HepG2 (cell line): ENCODE data around the gene TCN2. TPM values are rescaled to one million over a fixed set of nuclear protein-coding genes. Genes with fewer than 3 reads are reported as not detected.

Experiments used
- CC2D1A ChIP-seq: sonication (generic); formaldehyde crosslinking; IDR thresholded peaks from 2 replicates; pipeline ENCODE4 v1.8.1; 2023; ENCODE audit warnings: mild to moderate bottlenecking, missing genetic modification reagents
- HHEX ChIP-seq: IDR thresholded peaks from 2 replicates; pipeline ENCODE4 v1.6.1; 2016; ENCODE audit warnings: control low read depth
- IRF2 ChIP-seq: IDR thresholded peaks from 2 replicates; pipeline ENCODE4 v1.6.1; 2018; ENCODE audit warnings: missing genetic modification reagents, missing compliant biosample characterization
- ISL2 ChIP-seq: sonication (generic); formaldehyde crosslinking; IDR thresholded peaks from 2 replicates; pipeline ENCODE4 v1.5.0; 2020; ENCODE audit warnings: missing genetic modification reagents
- KDM2A ChIP-seq: sonication (generic); formaldehyde crosslinking; IDR thresholded peaks from 2 replicates; pipeline ENCODE4 v1.4.0; 2020; ENCODE audit warnings: low read depth, missing genetic modification reagents, borderline replicate concordance
- MAF1 ChIP-seq: sonication (generic); formaldehyde crosslinking; IDR thresholded peaks from 2 replicates; pipeline ENCODE4 v1.5.0; 2020; ENCODE audit warnings: missing genetic modification reagents, borderline replicate concordance
- NR2F6 ChIP-seq, 2 experiments: IDR thresholded peaks; 2 replicates each; pipeline ENCODE4 v1.6.1; 2016; ENCODE audit warnings: antibody characterized with exemption in 1 of 2, mild to moderate bottlenecking in 1 of 2
- NRL ChIP-seq: sonication (generic); formaldehyde crosslinking; IDR thresholded peaks from 2 replicates; pipeline ENCODE4 v1.5.0; 2020; ENCODE audit warnings: missing genetic modification reagents, mild to moderate bottlenecking, moderate library complexity, borderline replicate concordance
- SAP130 ChIP-seq: IDR thresholded peaks from 2 replicates; pipeline ENCODE4 v1.6.1; 2016; ENCODE audit warnings: low read depth
- SIX1 ChIP-seq: sonication (generic); formaldehyde crosslinking; IDR thresholded peaks from 2 replicates; pipeline ENCODE4 v1.4.0; 2020; ENCODE audit warnings: missing genetic modification reagents, borderline replicate concordance
- SP140L ChIP-seq: sonication (generic); formaldehyde crosslinking; IDR thresholded peaks from 2 replicates; pipeline ENCODE4 v1.4.0; 2020; ENCODE audit warnings: missing genetic modification reagents, borderline replicate concordance
- TAF1 ChIP-seq: sonication (generic); formaldehyde crosslinking; IDR thresholded peaks from 2 replicates; pipeline ENCODE4 v1.4.0; 2020; ENCODE audit warnings: missing genetic modification reagents
- ZNF264 ChIP-seq: sonication (generic); formaldehyde crosslinking; IDR thresholded peaks from 2 replicates; pipeline ENCODE4 v1.4.0; 2020; ENCODE audit warnings: missing genetic modification reagents
- ZNF33B ChIP-seq: sonication (generic); formaldehyde crosslinking; IDR thresholded peaks from 2 replicates; pipeline ENCODE4 v1.5.1; 2020; ENCODE audit warnings: mild to moderate bottlenecking, missing genetic modification reagents
- ZNF563 ChIP-seq: sonication (generic); formaldehyde crosslinking; IDR thresholded peaks from 2 replicates; pipeline ENCODE4 v1.8.0; 2022; ENCODE audit warnings: mild to moderate bottlenecking, moderate library complexity, missing genetic modification reagents
- polyA plus RNA-seq, 8 experiments: library from polyadenylated mRNA; depleted of rRNA in 3 of 8; stranded (reverse) in 7 of 8; unstranded in 1 of 8; fragments of >200 nt; fragmentation: Illumina TruSeq in 4 of 8; extraction: Trizol in 4 of 8; gene quantifications; 2 replicates each; pipeline versions ENCODE4 v1.2.1 to v1.2.3, GENCODE V29; 2011 to 2016; ENCODE audit warnings: low read depth in 4 of 8, missing spikeins in 1 of 8, mixed read lengths in 1 of 8; ENCODE audit not compliant: insufficient read depth in 1 of 8
- total RNA-seq, 5 experiments: library from RNA; depleted of rRNA; stranded (reverse); fragments of >200 nt; fragmentation: Illumina TruSeq; extraction: Trizol; gene quantifications; 2 replicates each; pipeline ENCODE4 v1.2.3, GENCODE V29; 2016; ENCODE audit warnings: low read depth in 1 of 5
- TF ChIP-seq, protein P1 (sequence below): fragments of 450-650 bp; IDR thresholded peaks from 2 replicates; pipeline ENCODE4 v1.6.1; 2016
- TF ChIP-seq, protein P2 (sequence below): sonication (generic); formaldehyde crosslinking; IDR thresholded peaks from 2 replicates; pipeline ENCODE4 v1.5.0; 2020; ENCODE audit warnings: missing genetic modification reagents, mild to moderate bottlenecking, borderline replicate concordance
- TF ChIP-seq, protein P3 (sequence below): sonication (generic); formaldehyde crosslinking; conservative IDR thresholded peaks from 2 replicates; pipeline ENCODE4 v1.8.1; 2023; ENCODE audit warnings: missing genetic modification reagents
- TF ChIP-seq, protein P4 (sequence below): sonication (generic); formaldehyde crosslinking; conservative IDR thresholded peaks from 2 replicates; pipeline ENCODE4 v1.4.0; 2020; ENCODE audit warnings: mild to moderate bottlenecking, missing genetic modification reagents, moderate library complexity
- TF ChIP-seq, protein P5 (sequence below): IDR thresholded peaks from 2 replicates; pipeline ENCODE4 v1.6.1; 2016; ENCODE audit warnings: low read depth
- TF ChIP-seq, protein P6 (sequence below): sonication (generic); formaldehyde crosslinking; IDR thresholded peaks from 2 replicates; pipeline ENCODE4 v1.4.0; 2020; ENCODE audit warnings: missing genetic modification reagents

Gene TCN2
- total and polyA plus RNA-seq, 2 of the 13 experiments (the other 11 are each of a cell fraction or from before 2014, with no cell fraction given) = 0.29 to 0.31 TPM

DNA sequence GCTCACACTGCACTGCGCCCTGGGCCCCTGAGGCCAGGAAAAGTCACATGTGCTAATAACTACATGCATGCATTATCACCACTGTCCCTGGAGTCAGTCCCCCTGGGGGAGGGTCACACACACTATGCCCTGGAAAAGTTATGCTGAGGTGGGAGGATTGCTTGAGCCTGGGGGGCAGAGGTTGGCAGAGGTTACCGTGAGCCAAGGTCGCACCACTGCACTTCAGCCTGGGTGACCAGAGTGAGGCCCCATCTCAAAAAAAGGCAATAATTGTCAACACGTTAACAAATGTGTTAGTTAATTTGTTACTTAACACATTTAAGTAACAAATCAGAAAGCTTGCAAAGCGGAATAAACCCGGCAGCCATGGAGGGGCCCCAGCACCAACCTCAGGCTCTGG lies 47.1 kb upstream of the TCN2 start (continued):
- TF ChIP-seq SAP130 (peak; percentile 38; the same call in 1 of the 2 replicates), ZNF264 (no peak), NRL (CRISPR knock-in tag) (no peak), ZNF563 (CRISPR knock-in tag) (no peak), ISL2 (no peak), CC2D1A (no peak), TAF1 (CRISPR knock-in tag) (no peak), NR2F6 (IDR thresholded peaks at IDR 0.05) (0 out of 2 replicates have a peak, but pooled peaks have one; percentile 48), NR2F6 (CRISPR knock-in tag; IDR thresholded peaks at IDR 0.05) (peak; percentile 48; the same call in 1 of the 2 replicates), IRF2 (0 out of 2 replicates have a peak, but pooled peaks have one; percentile 30), SP140L (CRISPR knock-in tag) (no peak), HHEX (CRISPR knock-in tag) (no peak), SIX1 (CRISPR knock-in tag) (no peak), ZNF33B (0 out of 2 replicates have a peak, but pooled peaks have one; percentile 39), KDM2A (no peak), MAF1 (CRISPR knock-in tag) (no peak)
- TF ChIP-seq, protein P1, sequence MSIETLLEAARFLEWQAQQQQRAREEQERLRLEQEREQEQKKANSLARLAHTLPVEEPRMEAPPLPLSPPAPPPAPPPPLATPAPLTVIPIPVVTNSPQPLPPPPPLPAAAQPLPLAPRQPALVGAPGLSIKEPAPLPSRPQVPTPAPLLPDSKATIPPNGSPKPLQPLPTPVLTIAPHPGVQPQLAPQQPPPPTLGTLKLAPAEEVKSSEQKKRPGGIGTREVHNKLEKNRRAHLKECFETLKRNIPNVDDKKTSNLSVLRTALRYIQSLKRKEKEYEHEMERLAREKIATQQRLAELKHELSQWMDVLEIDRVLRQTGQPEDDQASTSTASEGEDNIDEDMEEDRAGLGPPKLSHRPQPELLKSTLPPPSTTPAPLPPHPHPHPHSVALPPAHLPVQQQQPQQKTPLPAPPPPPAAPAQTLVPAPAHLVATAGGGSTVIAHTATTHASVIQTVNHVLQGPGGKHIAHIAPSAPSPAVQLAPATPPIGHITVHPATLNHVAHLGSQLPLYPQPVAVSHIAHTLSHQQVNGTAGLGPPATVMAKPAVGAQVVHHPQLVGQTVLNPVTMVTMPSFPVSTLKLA = no peak
- TF ChIP-seq, protein P2, sequence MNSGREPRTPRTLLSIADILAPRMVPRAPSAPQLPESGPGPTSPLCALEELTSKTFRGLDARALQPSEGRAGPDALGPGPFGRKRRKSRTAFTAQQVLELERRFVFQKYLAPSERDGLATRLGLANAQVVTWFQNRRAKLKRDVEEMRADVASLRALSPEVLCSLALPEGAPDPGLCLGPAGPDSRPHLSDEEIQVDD (CRISPR knock-in tag) = no peak
- TF ChIP-seq, protein P3, sequence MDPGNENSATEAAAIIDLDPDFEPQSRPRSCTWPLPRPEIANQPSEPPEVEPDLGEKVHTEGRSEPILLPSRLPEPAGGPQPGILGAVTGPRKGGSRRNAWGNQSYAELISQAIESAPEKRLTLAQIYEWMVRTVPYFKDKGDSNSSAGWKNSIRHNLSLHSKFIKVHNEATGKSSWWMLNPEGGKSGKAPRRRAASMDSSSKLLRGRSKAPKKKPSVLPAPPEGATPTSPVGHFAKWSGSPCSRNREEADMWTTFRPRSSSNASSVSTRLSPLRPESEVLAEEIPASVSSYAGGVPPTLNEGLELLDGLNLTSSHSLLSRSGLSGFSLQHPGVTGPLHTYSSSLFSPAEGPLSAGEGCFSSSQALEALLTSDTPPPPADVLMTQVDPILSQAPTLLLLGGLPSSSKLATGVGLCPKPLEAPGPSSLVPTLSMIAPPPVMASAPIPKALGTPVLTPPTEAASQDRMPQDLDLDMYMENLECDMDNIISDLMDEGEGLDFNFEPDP = 0 out of 2 replicates have a peak, but pooled peaks have one; percentile 83
- TF ChIP-seq, protein P4, sequence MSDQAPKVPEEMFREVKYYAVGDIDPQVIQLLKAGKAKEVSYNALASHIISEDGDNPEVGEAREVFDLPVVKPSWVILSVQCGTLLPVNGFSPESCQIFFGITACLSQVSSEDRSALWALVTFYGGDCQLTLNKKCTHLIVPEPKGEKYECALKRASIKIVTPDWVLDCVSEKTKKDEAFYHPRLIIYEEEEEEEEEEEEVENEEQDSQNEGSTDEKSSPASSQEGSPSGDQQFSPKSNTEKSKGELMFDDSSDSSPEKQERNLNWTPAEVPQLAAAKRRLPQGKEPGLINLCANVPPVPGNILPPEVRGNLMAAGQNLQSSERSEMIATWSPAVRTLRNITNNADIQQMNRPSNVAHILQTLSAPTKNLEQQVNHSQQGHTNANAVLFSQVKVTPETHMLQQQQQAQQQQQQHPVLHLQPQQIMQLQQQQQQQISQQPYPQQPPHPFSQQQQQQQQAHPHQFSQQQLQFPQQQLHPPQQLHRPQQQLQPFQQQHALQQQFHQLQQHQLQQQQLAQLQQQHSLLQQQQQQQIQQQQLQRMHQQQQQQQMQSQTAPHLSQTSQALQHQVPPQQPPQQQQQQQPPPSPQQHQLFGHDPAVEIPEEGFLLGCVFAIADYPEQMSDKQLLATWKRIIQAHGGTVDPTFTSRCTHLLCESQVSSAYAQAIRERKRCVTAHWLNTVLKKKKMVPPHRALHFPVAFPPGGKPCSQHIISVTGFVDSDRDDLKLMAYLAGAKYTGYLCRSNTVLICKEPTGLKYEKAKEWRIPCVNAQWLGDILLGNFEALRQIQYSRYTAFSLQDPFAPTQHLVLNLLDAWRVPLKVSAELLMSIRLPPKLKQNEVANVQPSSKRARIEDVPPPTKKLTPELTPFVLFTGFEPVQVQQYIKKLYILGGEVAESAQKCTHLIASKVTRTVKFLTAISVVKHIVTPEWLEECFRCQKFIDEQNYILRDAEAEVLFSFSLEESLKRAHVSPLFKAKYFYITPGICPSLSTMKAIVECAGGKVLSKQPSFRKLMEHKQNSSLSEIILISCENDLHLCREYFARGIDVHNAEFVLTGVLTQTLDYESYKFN = peak; percentile 77
- TF ChIP-seq, protein P5, sequence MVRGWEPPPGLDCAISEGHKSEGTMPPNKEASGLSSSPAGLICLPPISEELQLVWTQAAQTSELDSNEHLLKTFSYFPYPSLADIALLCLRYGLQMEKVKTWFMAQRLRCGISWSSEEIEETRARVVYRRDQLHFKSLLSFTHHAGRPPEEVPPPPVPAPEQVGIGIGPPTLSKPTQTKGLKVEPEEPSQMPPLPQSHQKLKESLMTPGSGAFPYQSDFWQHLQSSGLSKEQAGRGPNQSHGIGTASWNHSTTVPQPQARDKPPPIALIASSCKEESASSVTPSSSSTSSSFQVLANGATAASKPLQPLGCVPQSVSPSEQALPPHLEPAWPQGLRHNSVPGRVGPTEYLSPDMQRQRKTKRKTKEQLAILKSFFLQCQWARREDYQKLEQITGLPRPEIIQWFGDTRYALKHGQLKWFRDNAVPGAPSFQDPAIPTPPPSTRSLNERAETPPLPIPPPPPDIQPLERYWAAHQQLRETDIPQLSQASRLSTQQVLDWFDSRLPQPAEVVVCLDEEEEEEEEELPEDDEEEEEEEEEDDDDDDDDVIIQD (CRISPR knock-in tag) = no peak
- TF ChIP-seq, protein P6, sequence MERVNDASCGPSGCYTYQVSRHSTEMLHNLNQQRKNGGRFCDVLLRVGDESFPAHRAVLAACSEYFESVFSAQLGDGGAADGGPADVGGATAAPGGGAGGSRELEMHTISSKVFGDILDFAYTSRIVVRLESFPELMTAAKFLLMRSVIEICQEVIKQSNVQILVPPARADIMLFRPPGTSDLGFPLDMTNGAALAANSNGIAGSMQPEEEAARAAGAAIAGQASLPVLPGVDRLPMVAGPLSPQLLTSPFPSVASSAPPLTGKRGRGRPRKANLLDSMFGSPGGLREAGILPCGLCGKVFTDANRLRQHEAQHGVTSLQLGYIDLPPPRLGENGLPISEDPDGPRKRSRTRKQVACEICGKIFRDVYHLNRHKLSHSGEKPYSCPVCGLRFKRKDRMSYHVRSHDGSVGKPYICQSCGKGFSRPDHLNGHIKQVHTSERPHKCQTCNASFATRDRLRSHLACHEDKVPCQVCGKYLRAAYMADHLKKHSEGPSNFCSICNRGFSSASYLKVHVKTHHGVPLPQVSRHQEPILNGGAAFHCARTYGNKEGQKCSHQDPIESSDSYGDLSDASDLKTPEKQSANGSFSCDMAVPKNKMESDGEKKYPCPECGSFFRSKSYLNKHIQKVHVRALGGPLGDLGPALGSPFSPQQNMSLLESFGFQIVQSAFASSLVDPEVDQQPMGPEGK (CRISPR knock-in tag) = peak; percentile 85
